Fibroblast of peridontal ligament (primary cell): ENCODE results near the gene DBN1.

Experiments used
- DNase-seq: peaks from one replicate; pipeline ENCODE4 v3.0.0-alpha.2; 2010; ENCODE audit errors: extremely low read depth

DBN1 gene

GRCh38 chr5:177504086-177505056 is 30.9 kb upstream of the DBN1 start:
- no peak for DNase-seq

- DNase-seq, result no peak
These were observed 30.1 kb upstream of the DBN1 start for GRCh38 chr5:177503351-177504085.

- no peak for DNase-seq
These were observed 29.5 kb upstream of the DBN1 start for GRCh38 chr5:177502886-177503285.

- no peak for DNase-seq
These were observed 28.6 kb upstream of the DBN1 start for GRCh38 chr5:177501874-177502678.

GRCh38 chr5:177500685-177501522 is 27.5 kb upstream of the DBN1 start:
- DNase-seq, result peak; percentile 90

- DNase-seq, result no peak
These were observed 26.4 kb upstream of the DBN1 start for GRCh38 chr5:177499842-177500241.

GRCh38 chr5:177498013-177498787 is 24.8 kb upstream of the DBN1 start:
- no peak for DNase-seq

GRCh38 chr5:177497292-177498012 is 24.0 kb upstream of the DBN1 start, which contains the start of gene PDLIM7:
TSS of gene PDLIM7 (minus strand) at chr5:177497604. CDS start at chr5:177496512, 1,092 bp downstream.
- peak; percentile 96 for DNase-seq

GRCh38 chr5:177496727-177497291 is 23.4 kb upstream of the DBN1 start:
- peak; percentile 90 for DNase-seq

- peak; percentile 55 for DNase-seq
These were observed 22.8 kb upstream of the DBN1 start for GRCh38 chr5:177496070-177496726.

GRCh38 chr5:177495243-177496060 is 22.0 kb upstream of the DBN1 start:
- peak; percentile 93 for DNase-seq

GRCh38 chr5:177494346-177495195 is 21.1 kb upstream of the DBN1 start:
- DNase-seq, result peak; percentile 82

GRCh38 chr5:177493795-177494345 is 20.4 kb upstream of the DBN1 start:
- DNase-seq, result no peak

- no peak for DNase-seq
These were observed 19.4 kb upstream of the DBN1 start for GRCh38 chr5:177492841-177493240.

- no peak for DNase-seq
These were observed 18.7 kb upstream of the DBN1 start for GRCh38 chr5:177491983-177492746.
